ENCODE data around the gene TBC1D22B. TPM values are rescaled to one million over a fixed set of nuclear protein-coding genes. Genes with fewer than 3 reads are reported as not detected.
A peak's percentile ranks its signal among the peaks of the same experiment; 100 is the strongest.

TBC1D22B gene
- total and polyA plus RNA-seq, 9 of the 15 experiments (the other 6 are each of a cell fraction or from before 2014, with no cell fraction given): 4.8 to 24.2 (median 13.5) TPM

DNA sequence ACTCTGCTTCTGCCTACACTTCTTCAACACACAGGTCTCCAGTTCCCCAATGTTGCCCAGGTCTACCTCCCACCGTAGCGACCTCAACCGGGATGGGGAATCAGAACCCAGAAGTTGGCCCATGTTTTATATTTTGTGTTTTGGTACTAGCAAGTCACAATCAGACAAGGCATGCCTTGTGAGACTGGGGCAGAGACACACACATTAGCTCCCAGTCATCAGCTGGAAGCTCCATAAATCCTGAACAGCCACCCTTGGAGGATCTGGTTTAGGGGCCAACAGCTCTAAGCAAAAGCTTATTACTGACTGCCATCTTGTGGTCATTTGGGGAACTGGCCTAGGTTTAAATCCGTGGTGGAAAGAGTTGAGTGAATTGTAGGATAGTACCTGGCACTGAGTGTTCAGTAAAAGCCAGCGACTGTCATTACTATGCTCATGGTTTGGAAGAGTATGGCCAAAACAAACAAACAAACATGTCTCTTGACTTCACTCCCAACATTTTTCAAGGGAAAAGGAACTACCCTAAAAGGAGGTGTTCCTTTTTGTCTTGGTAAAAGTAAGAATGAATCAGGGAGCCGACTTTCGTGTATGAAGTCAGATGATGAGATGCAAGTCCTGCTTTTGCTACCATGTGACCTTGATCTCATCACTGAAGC is 47.1 kb upstream of the TBC1D22B start (continued):
- TF ChIP-seq, protein P1, sequence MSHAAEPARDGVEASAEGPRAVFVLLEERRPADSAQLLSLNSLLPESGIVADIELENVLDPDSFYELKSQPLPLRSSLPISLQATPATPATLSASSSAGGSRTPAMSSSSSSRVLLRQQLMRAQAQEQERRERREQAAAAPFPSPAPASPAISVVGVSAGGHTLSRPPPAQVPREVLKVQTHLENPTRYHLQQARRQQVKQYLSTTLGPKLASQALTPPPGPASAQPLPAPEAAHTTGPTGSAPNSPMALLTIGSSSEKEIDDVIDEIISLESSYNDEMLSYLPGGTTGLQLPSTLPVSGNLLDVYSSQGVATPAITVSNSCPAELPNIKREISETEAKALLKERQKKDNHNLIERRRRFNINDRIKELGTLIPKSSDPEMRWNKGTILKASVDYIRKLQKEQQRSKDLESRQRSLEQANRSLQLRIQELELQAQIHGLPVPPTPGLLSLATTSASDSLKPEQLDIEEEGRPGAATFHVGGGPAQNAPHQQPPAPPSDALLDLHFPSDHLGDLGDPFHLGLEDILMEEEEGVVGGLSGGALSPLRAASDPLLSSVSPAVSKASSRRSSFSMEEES (CRISPR knock-in tag; IDR thresholded peaks at IDR 0.05): peak; percentile 42; the same call in 1 of the 2 replicates
- TF ChIP-seq ZNF253 (CRISPR knock-in tag; conservative IDR thresholded peaks at IDR 0.05): no peak
- TF ChIP-seq CXXC5 (CRISPR knock-in tag; IDR thresholded peaks at IDR 0.05): 0 out of 2 replicates have a peak, but pooled peaks have one; percentile 37
- no peak for TF ChIP-seq ZFX (CRISPR knock-in tag; IDR thresholded peaks at IDR 0.05)
- no peak for TF ChIP-seq ZNF75A (CRISPR knock-in tag; IDR thresholded peaks at IDR 0.05)
- TF ChIP-seq, protein P2, sequence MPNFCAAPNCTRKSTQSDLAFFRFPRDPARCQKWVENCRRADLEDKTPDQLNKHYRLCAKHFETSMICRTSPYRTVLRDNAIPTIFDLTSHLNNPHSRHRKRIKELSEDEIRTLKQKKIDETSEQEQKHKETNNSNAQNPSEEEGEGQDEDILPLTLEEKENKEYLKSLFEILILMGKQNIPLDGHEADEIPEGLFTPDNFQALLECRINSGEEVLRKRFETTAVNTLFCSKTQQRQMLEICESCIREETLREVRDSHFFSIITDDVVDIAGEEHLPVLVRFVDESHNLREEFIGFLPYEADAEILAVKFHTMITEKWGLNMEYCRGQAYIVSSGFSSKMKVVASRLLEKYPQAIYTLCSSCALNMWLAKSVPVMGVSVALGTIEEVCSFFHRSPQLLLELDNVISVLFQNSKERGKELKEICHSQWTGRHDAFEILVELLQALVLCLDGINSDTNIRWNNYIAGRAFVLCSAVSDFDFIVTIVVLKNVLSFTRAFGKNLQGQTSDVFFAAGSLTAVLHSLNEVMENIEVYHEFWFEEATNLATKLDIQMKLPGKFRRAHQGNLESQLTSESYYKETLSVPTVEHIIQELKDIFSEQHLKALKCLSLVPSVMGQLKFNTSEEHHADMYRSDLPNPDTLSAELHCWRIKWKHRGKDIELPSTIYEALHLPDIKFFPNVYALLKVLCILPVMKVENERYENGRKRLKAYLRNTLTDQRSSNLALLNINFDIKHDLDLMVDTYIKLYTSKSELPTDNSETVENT (CRISPR knock-in tag; IDR thresholded peaks at IDR 0.05): no peak
- TF ChIP-seq, protein P3, sequence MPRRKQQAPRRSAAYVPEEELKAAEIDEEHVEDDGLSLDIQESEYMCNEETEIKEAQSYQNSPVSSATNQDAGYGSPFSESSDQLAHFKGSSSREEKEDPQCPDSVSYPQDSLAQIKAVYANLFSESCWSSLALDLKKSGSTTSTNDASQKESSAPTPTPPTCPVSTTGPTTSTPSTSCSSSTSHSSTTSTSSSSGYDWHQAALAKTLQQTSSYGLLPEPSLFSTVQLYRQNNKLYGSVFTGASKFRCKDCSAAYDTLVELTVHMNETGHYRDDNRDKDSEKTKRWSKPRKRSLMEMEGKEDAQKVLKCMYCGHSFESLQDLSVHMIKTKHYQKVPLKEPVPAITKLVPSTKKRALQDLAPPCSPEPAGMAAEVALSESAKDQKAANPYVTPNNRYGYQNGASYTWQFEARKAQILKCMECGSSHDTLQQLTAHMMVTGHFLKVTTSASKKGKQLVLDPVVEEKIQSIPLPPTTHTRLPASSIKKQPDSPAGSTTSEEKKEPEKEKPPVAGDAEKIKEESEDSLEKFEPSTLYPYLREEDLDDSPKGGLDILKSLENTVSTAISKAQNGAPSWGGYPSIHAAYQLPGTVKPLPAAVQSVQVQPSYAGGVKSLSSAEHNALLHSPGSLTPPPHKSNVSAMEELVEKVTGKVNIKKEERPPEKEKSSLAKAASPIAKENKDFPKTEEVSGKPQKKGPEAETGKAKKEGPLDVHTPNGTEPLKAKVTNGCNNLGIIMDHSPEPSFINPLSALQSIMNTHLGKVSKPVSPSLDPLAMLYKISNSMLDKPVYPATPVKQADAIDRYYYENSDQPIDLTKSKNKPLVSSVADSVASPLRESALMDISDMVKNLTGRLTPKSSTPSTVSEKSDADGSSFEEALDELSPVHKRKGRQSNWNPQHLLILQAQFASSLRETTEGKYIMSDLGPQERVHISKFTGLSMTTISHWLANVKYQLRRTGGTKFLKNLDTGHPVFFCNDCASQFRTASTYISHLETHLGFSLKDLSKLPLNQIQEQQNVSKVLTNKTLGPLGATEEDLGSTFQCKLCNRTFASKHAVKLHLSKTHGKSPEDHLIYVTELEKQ (CRISPR knock-in tag; IDR thresholded peaks at IDR 0.05): no peak
- TF ChIP-seq, protein P4, sequence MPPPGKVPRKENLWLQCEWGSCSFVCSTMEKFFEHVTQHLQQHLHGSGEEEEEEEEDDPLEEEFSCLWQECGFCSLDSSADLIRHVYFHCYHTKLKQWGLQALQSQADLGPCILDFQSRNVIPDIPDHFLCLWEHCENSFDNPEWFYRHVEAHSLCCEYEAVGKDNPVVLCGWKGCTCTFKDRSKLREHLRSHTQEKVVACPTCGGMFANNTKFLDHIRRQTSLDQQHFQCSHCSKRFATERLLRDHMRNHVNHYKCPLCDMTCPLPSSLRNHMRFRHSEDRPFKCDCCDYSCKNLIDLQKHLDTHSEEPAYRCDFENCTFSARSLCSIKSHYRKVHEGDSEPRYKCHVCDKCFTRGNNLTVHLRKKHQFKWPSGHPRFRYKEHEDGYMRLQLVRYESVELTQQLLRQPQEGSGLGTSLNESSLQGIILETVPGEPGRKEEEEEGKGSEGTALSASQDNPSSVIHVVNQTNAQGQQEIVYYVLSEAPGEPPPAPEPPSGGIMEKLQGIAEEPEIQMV (tag; conservative IDR thresholded peaks at IDR 0.05; ENCODE audit: low read depth): no peak
- TF ChIP-seq LCOR (CRISPR knock-in tag; IDR thresholded peaks at IDR 0.05): no peak; the same call in 1 of the 2 replicates
- TF ChIP-seq CREB1 (IDR thresholded peaks at IDR 0.05): no peak
- TF ChIP-seq CREB1 (CRISPR knock-in tag; IDR thresholded peaks at IDR 0.05): no peak
- no peak for TF ChIP-seq DNMT1 (IDR thresholded peaks at IDR 0.05)
- no peak for TF ChIP-seq ZNF444 (CRISPR knock-in tag; IDR thresholded peaks at IDR 0.05)
- TF ChIP-seq, protein P5, sequence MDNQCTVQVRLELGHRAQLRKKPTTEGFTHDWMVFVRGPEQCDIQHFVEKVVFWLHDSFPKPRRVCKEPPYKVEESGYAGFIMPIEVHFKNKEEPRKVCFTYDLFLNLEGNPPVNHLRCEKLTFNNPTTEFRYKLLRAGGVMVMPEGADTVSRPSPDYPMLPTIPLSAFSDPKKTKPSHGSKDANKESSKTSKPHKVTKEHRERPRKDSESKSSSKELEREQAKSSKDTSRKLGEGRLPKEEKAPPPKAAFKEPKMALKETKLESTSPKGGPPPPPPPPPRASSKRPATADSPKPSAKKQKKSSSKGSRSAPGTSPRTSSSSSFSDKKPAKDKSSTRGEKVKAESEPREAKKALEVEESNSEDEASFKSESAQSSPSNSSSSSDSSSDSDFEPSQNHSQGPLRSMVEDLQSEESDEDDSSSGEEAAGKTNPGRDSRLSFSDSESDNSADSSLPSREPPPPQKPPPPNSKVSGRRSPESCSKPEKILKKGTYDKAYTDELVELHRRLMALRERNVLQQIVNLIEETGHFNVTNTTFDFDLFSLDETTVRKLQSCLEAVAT (IDR thresholded peaks at IDR 0.05): peak in 1 of 2 experiments; percentile 66; a peak in 1 of 4 replicates
- peak; percentile 60 for TF ChIP-seq JUND (IDR thresholded peaks at IDR 0.05; ENCODE audit: borderline replicate concordance, low read depth, low read length)
- peak; percentile 77; the same call in 2 of the 3 replicates for TF ChIP-seq JUND (tag; IDR thresholded peaks at IDR 0.05; ENCODE audit: borderline replicate concordance, low read depth, low read length)
- TF ChIP-seq BRCA1 (IDR thresholded peaks at IDR 0.05): no peak
- TF ChIP-seq BRCA1 (CRISPR knock-in tag; IDR thresholded peaks at IDR 0.05): no peak
- no peak for TF ChIP-seq MCM3 (IDR thresholded peaks at IDR 0.05)
